Fibroblast of lung (primary cell): ENCODE measurements around the gene CADM2.

Experiments used
- CTCF ChIP-seq, 2 donors: IDR thresholded peaks in 1 of 2; conservative IDR thresholded peaks in 1 of 2; 1 replicate in 1 of 2; 2 replicates in 1 of 2; pipeline ENCODE4 v1.5.1; 2011 to 2012; ENCODE audit warnings: low read length in 2 of 2, control low read depth in 1 of 2, inconsistent platforms in 1 of 2, low read depth in 1 of 2, mild to moderate bottlenecking in 1 of 2
- EZH2 ChIP-seq: IDR thresholded peaks from 2 replicates; pipeline ENCODE4 v1.5.1; 2012; ENCODE audit warnings: low read length, control low read depth, mild to moderate bottlenecking; ENCODE audit errors: missing control alignments

- TF ChIP-seq CTCF (conservative IDR thresholded peaks at IDR 0.05 in 1 of 2, IDR thresholded peaks at IDR 0.05 in 1 of 2; ENCODE audit: low read depth in 1 of 2, low read length in 2 of 2) (no peak), EZH2 (no peak)
These were observed 305.6 kb downstream of the CADM2 start for GRCh38 chr3:85264381-85264780.
